HepG2 (cell line): ENCODE results near the gene SH3BP5.

Experiments
- CBFB ChIP-seq: sonication (generic); formaldehyde crosslinking; IDR thresholded peaks from 2 replicates; pipeline ENCODE4 v1.4.0; 2020; ENCODE audit warnings: missing genetic modification reagents
- EZH2 ChIP-seq: conservative IDR thresholded peaks from 2 replicates; pipeline ENCODE4 v1.6.1; 2012; ENCODE audit warnings: mild to moderate bottlenecking, low read depth, low read length, moderate library complexity
- HNRNPUL1 ChIP-seq: fragments of 200-400 bp; formaldehyde crosslinking; IDR thresholded peaks from 2 replicates; pipeline ENCODE4 v1.6.1; 2017; ENCODE audit warnings: low read depth, mild to moderate bottlenecking, low read length, moderate library complexity
- IRF2 ChIP-seq: IDR thresholded peaks from 2 replicates; pipeline ENCODE4 v1.6.1; 2018; ENCODE audit warnings: missing genetic modification reagents, missing compliant biosample characterization
- JUND ChIP-seq: sonication (generic); formaldehyde crosslinking; IDR thresholded peaks from 2 replicates; pipeline ENCODE4 v1.8.0; 2022; ENCODE audit warnings: mild to moderate bottlenecking, missing genetic modification reagents
- SP1 ChIP-seq, 2 experiments: fragments of 450-650 bp in 1 of 2; sonication (generic) in 1 of 2; formaldehyde crosslinking in 1 of 2; IDR thresholded peaks; 2 replicates each; pipeline versions ENCODE4 v1.4.0 to v1.6.1; 2016 to 2020; ENCODE audit warnings: missing genetic modification reagents in 1 of 2
- YY1 ChIP-seq: IDR thresholded peaks from 2 replicates; pipeline ENCODE4 v1.6.1; 2011; ENCODE audit warnings: low read length, low read depth, moderate library complexity, mild to moderate bottlenecking; ENCODE audit not compliant: insufficient read depth, insufficient replicate concordance
- ZKSCAN1 ChIP-seq: fragments of 150-350 bp; IDR thresholded peaks from 2 replicates; pipeline ENCODE4 v1.6.1; 2014; ENCODE audit warnings: low read length
- ZNF468 ChIP-seq: sonication (generic); formaldehyde crosslinking; IDR thresholded peaks from 2 replicates; pipeline ENCODE4 v1.8.0; 2022; ENCODE audit warnings: mild to moderate bottlenecking, moderate library complexity, missing genetic modification reagents
- ZNF558 ChIP-seq: sonication (generic); formaldehyde crosslinking; IDR thresholded peaks from 2 replicates; pipeline ENCODE4 v1.9.0; 2022; ENCODE audit warnings: mild to moderate bottlenecking, missing genetic modification reagents, borderline replicate concordance
- ZZZ3 ChIP-seq: sonication (generic); formaldehyde crosslinking; IDR thresholded peaks from 2 replicates; pipeline ENCODE4 v1.4.0; 2020; ENCODE audit warnings: missing genetic modification reagents, mild to moderate bottlenecking, borderline replicate concordance

DNA sequence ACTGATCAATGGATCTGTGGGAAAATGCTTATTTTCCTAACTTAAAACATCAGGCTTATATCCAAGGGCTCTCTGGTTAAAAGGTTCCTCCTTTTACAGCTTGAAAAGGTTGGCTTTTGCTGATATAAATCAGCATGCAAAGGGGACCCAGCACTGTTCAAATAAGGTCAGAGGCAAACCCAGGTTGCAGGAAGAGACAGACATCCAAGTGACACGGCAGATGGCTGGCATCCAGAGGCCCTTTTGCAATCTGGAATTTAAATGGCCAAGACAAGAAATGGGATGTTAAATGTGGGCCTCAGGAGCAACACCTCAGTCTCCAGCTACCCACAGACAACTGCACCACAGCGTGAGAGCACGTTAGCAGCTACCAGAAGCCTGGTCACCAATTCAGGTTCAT is 6.3 kb downstream of the SH3BP5 start:
- TF ChIP-seq IRF2 (CRISPR knock-in tag) (no peak), EZH2 (no peak), SP1 (IDR thresholded peaks at IDR 0.05) (no peak), SP1 (CRISPR knock-in tag; IDR thresholded peaks at IDR 0.05) (no peak), JUND (no peak), ZNF468 (CRISPR knock-in tag) (no peak), ZZZ3 (CRISPR knock-in tag) (no peak), ZNF558 (CRISPR knock-in tag) (no peak), HNRNPUL1 (no peak), ZKSCAN1 (no peak), CBFB (no peak), YY1 (no peak)
